OCI-LY3 (cell line): ENCODE measurements around the gene ASTN2.
A peak's percentile ranks its signal among the peaks of the same experiment; 100 is the strongest.

Source experiments
- H2AFZ ChIP-seq: fragments of 200-600, 300-600 bp; shearing (Covaris generic); 2 replicates; pipeline ENCODE4 v1.6.0; 2014; ENCODE audit warnings: antibody characterized with exemption, low read depth, low read length
- H3K27ac ChIP-seq: fragments of 200-600, 300-600 bp; sonication (generic); 2 replicates; pipeline ENCODE4 v1.5.1; 2014; ENCODE audit warnings: mild to moderate bottlenecking, low read length, moderate library complexity, mixed read lengths
- H3K27me3 ChIP-seq: fragments of 200-600, 300-600 bp; sonication (generic); 2 replicates; pipeline ENCODE4 v1.6.1; 2014; ENCODE audit warnings: low read depth, low read length, mixed read lengths
- H3K36me3 ChIP-seq: fragments of 200-600, 300-600 bp; sonication (generic); replicated peaks from 2 replicates; pipeline ENCODE3; 2014; ENCODE audit warnings: low read depth, low read length, mixed read lengths
- H3K4me1 ChIP-seq: fragments of 300-600, 200-600 bp; sonication (generic); 2 replicates; pipeline ENCODE4 v1.6.1; 2014; ENCODE audit warnings: low read length, mixed read lengths
- H3K4me2 ChIP-seq: fragments of 200-600, 300-600 bp; sonication (generic); 2 replicates; pipeline ENCODE4 v1.6.1; 2014; ENCODE audit warnings: low read length, mixed read lengths
- H3K4me3 ChIP-seq: fragments of 300-600, 200-600 bp; sonication (generic); 2 replicates; pipeline ENCODE4 v1.5.1; 2014; ENCODE audit warnings: antibody characterized with exemption, mild to moderate bottlenecking, low read length, moderate library complexity
- H3K79me2 ChIP-seq: fragments of 300-600, 200-600 bp; shearing (Covaris generic); 2 replicates; pipeline ENCODE4 v1.6.1; 2014; ENCODE audit warnings: mild to moderate bottlenecking, low read length, mixed read lengths
- H3K9ac ChIP-seq: fragments of 300-600, 200-600 bp; shearing (Covaris generic); 2 replicates; pipeline ENCODE4 v1.6.0; 2014; ENCODE audit warnings: mild to moderate bottlenecking, low read length, moderate library complexity
- H3K9me3 ChIP-seq: fragments of 200-600, 300-600 bp; shearing (Covaris generic); 2 replicates; pipeline ENCODE4 v1.6.1; 2014; ENCODE audit warnings: low read length, mixed read lengths; ENCODE audit not compliant: insufficient read depth
- H4K20me1 ChIP-seq: fragments of 200-600, 300-600 bp; sonication (generic); 2 replicates; pipeline ENCODE4 v1.6.1; 2016; ENCODE audit warnings: low read length, mixed read lengths; ENCODE audit not compliant: insufficient read depth
- EZH2phosphoT487 ChIP-seq: fragments of 200-600 bp; shearing (Covaris generic); IDR thresholded peaks from 2 replicates; pipeline ENCODE4 v1.6.1; 2018; ENCODE audit warnings: antibody characterized with exemption, mixed run types, low read depth
- TF ChIP-seq, protein P1 (sequence below): fragments of 200-600, 300-600 bp; sonication (generic); IDR thresholded peaks from 2 replicates; pipeline ENCODE4 v1.5.1; 2014; ENCODE audit warnings: antibody characterized with exemption, low read length, low read depth

Gene ASTN2

DNA sequence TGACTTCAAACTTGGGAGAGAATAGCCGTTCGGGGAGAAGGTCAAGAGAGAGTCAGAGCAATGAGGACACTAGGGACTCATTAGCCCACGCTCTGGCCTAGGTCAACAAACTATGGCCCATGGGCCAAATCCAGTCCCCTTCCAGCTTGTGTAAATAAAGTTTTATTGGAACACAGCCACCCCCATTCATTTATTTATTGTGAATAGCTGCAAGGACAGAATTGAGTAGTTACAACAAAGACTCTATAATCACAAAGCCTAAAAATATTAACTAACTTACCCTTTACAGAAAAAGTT lies 760.9 kb downstream of the ASTN2 start:
- H3K27me3 ChIP-seq = no peaks in the 10 kb centered on the region
- H3K4me3 ChIP-seq = no peak overlapping the region
- H3K4me2 ChIP-seq = no peak overlapping the region
- no peaks in the 10 kb centered on the region for H4K20me1 ChIP-seq
- H3K36me3 ChIP-seq = no peaks in the 10 kb centered on the region
- no peak for TF ChIP-seq EZH2phosphoT487
- no peak overlapping the region for H2AFZ ChIP-seq
- H3K27ac ChIP-seq = no peak overlapping the region
- H3K4me1 ChIP-seq = no peaks in the 10 kb centered on the region
- H3K9ac ChIP-seq = no peak overlapping the region
- H3K9me3 ChIP-seq = no peaks in the 10 kb centered on the region
- no peaks in the 10 kb centered on the region for H3K79me2 ChIP-seq

DNA sequence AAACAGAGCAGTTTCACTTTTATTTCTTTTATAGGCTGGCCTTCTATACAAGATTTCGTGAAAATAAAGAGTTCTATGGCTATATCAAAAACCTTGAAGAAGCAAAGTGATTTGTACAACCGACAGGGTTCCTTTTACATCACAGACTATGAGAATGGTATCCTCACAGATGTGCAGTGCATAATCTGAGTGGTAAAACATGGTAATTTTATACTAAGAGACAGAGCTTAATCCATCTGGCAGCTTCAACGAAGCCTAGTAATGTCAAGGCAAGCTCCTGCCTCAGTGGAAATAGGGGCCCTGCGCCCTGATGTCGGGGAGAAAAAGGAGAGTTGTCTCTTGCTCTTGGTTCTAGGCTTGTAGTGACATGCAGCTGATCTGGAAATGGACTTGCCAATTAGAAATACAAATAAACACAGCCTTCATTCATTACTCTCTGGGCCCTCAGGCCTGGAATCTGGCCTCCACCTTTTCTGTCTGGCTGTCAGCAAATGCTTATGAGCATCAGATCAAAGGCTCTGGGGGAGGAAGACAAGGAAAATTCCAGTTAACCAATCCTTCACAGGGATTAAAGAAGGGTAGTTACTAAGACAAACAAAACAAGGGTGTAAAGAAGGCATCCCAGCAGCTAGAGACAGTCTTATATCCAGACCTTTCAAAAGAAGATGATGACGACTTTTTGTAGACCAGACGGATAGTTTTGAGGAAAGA lies 761.4 kb downstream of the ASTN2 start:
- H3K27ac ChIP-seq = no peak overlapping the region
- no peaks in the 10 kb centered on the region for H3K27me3 ChIP-seq
- no peaks in the 10 kb centered on the region for H3K4me1 ChIP-seq
- no peaks in the 10 kb centered on the region for H4K20me1 ChIP-seq
- no peaks in the 10 kb centered on the region for H3K79me2 ChIP-seq
- H3K4me2 ChIP-seq = no peak overlapping the region
- H3K36me3 ChIP-seq = no peaks in the 10 kb centered on the region
- H2AFZ ChIP-seq = no peak overlapping the region
- H3K9ac ChIP-seq = no peak overlapping the region
- no peak for TF ChIP-seq EZH2phosphoT487
- TF ChIP-seq, protein P1, sequence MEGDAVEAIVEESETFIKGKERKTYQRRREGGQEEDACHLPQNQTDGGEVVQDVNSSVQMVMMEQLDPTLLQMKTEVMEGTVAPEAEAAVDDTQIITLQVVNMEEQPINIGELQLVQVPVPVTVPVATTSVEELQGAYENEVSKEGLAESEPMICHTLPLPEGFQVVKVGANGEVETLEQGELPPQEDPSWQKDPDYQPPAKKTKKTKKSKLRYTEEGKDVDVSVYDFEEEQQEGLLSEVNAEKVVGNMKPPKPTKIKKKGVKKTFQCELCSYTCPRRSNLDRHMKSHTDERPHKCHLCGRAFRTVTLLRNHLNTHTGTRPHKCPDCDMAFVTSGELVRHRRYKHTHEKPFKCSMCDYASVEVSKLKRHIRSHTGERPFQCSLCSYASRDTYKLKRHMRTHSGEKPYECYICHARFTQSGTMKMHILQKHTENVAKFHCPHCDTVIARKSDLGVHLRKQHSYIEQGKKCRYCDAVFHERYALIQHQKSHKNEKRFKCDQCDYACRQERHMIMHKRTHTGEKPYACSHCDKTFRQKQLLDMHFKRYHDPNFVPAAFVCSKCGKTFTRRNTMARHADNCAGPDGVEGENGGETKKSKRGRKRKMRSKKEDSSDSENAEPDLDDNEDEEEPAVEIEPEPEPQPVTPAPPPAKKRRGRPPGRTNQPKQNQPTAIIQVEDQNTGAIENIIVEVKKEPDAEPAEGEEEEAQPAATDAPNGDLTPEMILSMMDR = no peak
- H3K4me3 ChIP-seq = no peak overlapping the region
- no peaks in the 10 kb centered on the region for H3K9me3 ChIP-seq

DNA sequence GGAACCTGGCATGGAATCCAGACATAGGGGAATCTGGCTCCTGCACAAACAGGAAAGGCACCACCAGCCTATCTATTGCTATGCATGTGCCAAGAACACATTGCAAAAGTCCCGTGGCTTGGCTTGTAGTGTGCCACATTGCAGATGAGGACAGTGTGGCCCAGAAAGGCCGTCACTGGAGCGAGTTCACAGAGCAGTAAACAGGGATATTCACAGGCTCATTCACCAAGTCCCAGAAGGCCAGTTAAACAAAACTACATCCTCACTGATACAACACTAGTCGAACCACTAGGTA lies 767.4 kb downstream of the ASTN2 start:
- H3K36me3 ChIP-seq = no peaks in the 10 kb centered on the region

DNA sequence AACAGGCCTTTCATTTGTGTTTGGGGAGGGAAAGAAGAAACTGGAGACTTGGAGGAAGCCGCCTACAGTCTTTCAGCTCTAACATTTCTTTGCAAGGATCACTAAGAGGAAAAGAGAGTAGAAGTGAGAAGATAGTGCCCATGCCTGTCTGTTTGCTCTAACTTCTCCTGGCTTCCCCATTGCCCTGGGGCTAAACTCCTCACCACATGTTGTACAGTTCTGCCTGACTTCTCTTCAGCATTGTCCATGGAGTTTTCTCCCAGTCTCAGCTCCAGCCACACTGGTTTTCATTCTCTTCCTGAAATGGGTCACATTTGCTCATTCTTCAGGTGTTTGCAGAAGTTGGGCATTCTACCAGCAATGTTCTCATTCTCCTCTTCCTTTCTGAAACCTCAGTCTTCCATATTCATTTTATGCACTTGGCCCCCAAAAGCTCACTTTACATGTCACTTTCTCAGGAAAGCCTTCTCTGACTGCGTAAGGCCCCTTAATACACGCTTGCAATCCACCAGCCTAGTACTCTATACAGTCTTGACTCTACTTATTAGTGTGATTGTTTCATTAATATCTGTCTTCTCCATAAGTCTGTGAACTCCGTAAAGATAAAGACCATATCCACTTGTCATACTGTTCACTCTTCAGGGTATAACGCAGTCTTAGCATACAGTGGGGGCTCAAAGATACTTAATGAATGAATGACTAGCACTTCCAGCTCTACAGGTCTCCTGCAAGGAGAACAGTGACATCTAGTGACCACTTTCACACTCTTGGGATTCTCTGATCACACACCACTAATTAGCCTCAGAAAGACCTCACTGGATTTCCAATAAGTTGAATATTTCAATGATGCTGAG lies 768.0 kb downstream of the ASTN2 start:
- Histone ChIP-seq H2AFZ (no peak overlapping the region), H3K4me3 (no peak overlapping the region), H3K36me3 (no peaks in the 10 kb centered on the region), H3K27ac (no peak overlapping the region), H3K9ac (no peak overlapping the region), H4K20me1 (no peaks in the 10 kb centered on the region), H3K79me2 (no peaks in the 10 kb centered on the region), H3K4me2 (no peak overlapping the region), H3K4me1 (no peaks in the 10 kb centered on the region), H3K9me3 (no peaks in the 10 kb centered on the region), H3K27me3 (no peaks in the 10 kb centered on the region)
- TF ChIP-seq, protein P1 = peak; percentile 76
- TF ChIP-seq EZH2phosphoT487 = no peak

More for the DNA sequence above, 767.4 kb downstream of the ASTN2 start:
- no peak overlapping the region for H2AFZ ChIP-seq
- no peaks in the 10 kb centered on the region for H3K4me1 ChIP-seq
- H3K9me3 ChIP-seq = no peaks in the 10 kb centered on the region
- no peak overlapping the region for H3K4me2 ChIP-seq
- no peak for TF ChIP-seq EZH2phosphoT487
- no peaks in the 10 kb centered on the region for H4K20me1 ChIP-seq
- no peak overlapping the region for H3K4me3 ChIP-seq
- H3K27me3 ChIP-seq = no peaks in the 10 kb centered on the region
- no peaks in the 10 kb centered on the region for H3K79me2 ChIP-seq
- no peak overlapping the region for H3K9ac ChIP-seq
- no peak overlapping the region for H3K27ac ChIP-seq

DNA sequence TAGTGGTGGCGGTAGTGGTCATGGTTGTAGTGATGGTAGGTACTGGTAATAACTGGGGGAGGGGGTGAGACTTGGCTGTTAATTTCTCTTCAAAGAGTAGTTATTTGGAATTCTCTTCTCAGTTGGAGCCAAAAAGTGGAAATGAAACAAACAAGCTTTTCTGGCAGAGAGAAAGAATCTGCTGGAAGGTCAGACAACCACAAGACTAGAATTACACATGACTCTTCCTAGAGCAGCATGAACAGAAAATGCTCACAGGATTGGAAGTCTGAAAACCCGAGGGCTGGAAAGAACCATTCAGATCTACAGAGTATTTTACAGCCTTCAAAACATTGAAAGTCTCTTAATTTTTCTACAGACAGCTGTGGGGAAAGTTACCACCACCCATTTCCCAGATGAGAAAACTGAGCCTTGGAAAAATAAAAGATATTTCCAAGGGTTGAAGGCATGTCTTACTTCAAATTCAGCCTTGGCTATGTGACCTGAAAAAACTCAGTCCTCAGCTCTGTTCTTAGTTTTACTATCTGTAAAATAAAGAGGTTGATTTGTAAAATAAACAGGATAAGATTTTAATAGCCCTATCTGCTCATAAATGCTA lies 770.7 kb downstream of the ASTN2 start:
- Histone ChIP-seq H3K4me3 (no peak overlapping the region), H2AFZ (no peak overlapping the region), H3K4me2 (no peak overlapping the region), H3K4me1 (no peaks in the 10 kb centered on the region), H3K27me3 (no peaks in the 10 kb centered on the region), H3K9ac (no peak overlapping the region), H3K27ac (no peak overlapping the region), H3K36me3 (no peaks in the 10 kb centered on the region), H4K20me1 (no peaks in the 10 kb centered on the region), H3K79me2 (no peaks in the 10 kb centered on the region), H3K9me3 (no peaks in the 10 kb centered on the region)
- no peak for TF ChIP-seq EZH2phosphoT487
- TF ChIP-seq, protein P1 = no peak
